HG02588 (cell line): ENCODE measurements around the gene CXCL11.
"Not testable (repeated sequence)": the region's sequence is repeated elsewhere in the genome, so short reads cannot be mapped to it uniquely, and the experiment has no call there.

ENCODE experiments used
- ATAC-seq: cut with Tn5 transposase; IDR thresholded peaks from one replicate; pipeline ENCODE4 v1.9.1; 2021; ENCODE audit warnings: mild to moderate bottlenecking, moderate library complexity; ENCODE audit not compliant: unreplicated experiment

Gene CXCL11

GRCh38 chr4:76003035-76003434 is 32.8 kb downstream of the CXCL11 start:
- no peak for ATAC-seq

- ATAC-seq, result no peak
These were observed 33.7 kb downstream of the CXCL11 start for GRCh38 chr4:76002176-76002575.

- ATAC-seq, result no peak
These were observed 34.2 kb downstream of the CXCL11 start for GRCh38 chr4:76001700-76002099.

GRCh38 chr4:76000279-76000678 is 35.6 kb downstream of the CXCL11 start:
- ATAC-seq, result no peak

GRCh38 chr4:75998525-75999147 is 37.2 kb downstream of the CXCL11 start:
- ATAC-seq, result not testable (repeated sequence)

- ATAC-seq, result no peak
These were observed 37.9 kb downstream of the CXCL11 start for GRCh38 chr4:75997946-75998345.

- ATAC-seq, result no peak
These were observed 38.8 kb downstream of the CXCL11 start for GRCh38 chr4:75997081-75997480.

GRCh38 chr4:75995727-75996126 is 40.1 kb downstream of the CXCL11 start:
- ATAC-seq, result no peak

- ATAC-seq, result no peak
These were observed 43.4 kb downstream of the CXCL11 start for GRCh38 chr4:75992462-75992861.

GRCh38 chr4:75989846-75990528 is 45.9 kb downstream of the CXCL11 start:
- no peak for ATAC-seq

GRCh38 chr4:75985116-75985515 is 50.8 kb downstream of the CXCL11 start:
- ATAC-seq, result no peak
